OCI-LY1 (cell line): ENCODE data around the gene SCTR.

Source experiments
- H2AFZ ChIP-seq: fragments of 200-600 bp; sonication (generic), shearing (Covaris generic); 2 replicates; pipeline ENCODE4 v1.6.0; 2014; ENCODE audit warnings: antibody characterized with exemption, mild to moderate bottlenecking, low read length
- H3F3A ChIP-seq: fragments of 200-600 bp; sonication (generic), shearing (Covaris generic); 2 replicates; pipeline ENCODE4 v1.6.0; 2014; ENCODE audit warnings: mild to moderate bottlenecking, antibody characterized with exemption, low read length, moderate library complexity; ENCODE audit not compliant: insufficient read depth
- H3K27ac ChIP-seq: fragments of 200-600 bp; sonication (generic); 2 replicates; pipeline ENCODE4 v1.5.1; 2014; ENCODE audit warnings: low read length, mixed run types, mild to moderate bottlenecking, low read depth; ENCODE audit not compliant: poor library complexity, severe bottlenecking
- H3K27me3 ChIP-seq: fragments of 200-600 bp; sonication (generic); 2 replicates; pipeline ENCODE4 v1.6.0; 2014; ENCODE audit warnings: antibody characterized with exemption, mild to moderate bottlenecking, low read length, moderate library complexity; ENCODE audit not compliant: insufficient read depth
- H3K36me3 ChIP-seq: fragments of 200-600 bp; sonication (generic); 2 replicates; pipeline ENCODE4 v1.6.1; 2014; ENCODE audit warnings: mild to moderate bottlenecking, antibody characterized with exemption, low read length, moderate library complexity, mixed read lengths; ENCODE audit not compliant: insufficient read depth
- H3K4me1 ChIP-seq: fragments of 200-600 bp; sonication (generic); 2 replicates; pipeline ENCODE4 v1.5.1; 2014; ENCODE audit warnings: mild to moderate bottlenecking, low read length, moderate library complexity; ENCODE audit not compliant: insufficient read depth, severe bottlenecking
- H3K4me2 ChIP-seq: fragments of 200-600 bp; sonication (generic), shearing (Covaris generic); 2 replicates; pipeline ENCODE4 v1.6.1; 2014; ENCODE audit warnings: low read length
- H3K4me3 ChIP-seq: fragments of 200-600 bp; sonication (generic); 2 replicates; pipeline ENCODE4 v1.5.1; 2014; ENCODE audit warnings: low read length, low read depth, mild to moderate bottlenecking, mixed read lengths; ENCODE audit not compliant: poor library complexity, severe bottlenecking
- H3K79me2 ChIP-seq: fragments of 200-600 bp; shearing (Covaris generic); 2 replicates; pipeline ENCODE4 v1.6.1; 2016; ENCODE audit warnings: mixed run types, low read length, mixed read lengths; ENCODE audit not compliant: insufficient read depth
- H3K9ac ChIP-seq: fragments of 200-600 bp; sonication (generic), shearing (Covaris generic); 2 replicates; pipeline ENCODE4 v1.6.1; 2014; ENCODE audit warnings: mild to moderate bottlenecking, low read length, mixed read lengths
- H3K9me2 ChIP-seq: fragments of 200-600 bp; sonication (generic), shearing (Covaris generic); 2 replicates; pipeline ENCODE4 v1.6.1; 2014; ENCODE audit warnings: low read depth, mild to moderate bottlenecking, low read length, mixed read lengths
- H3K9me3 ChIP-seq: fragments of 200-600 bp; shearing (Covaris generic); 2 replicates; pipeline ENCODE4 v1.6.1; 2014; ENCODE audit warnings: low read length, mixed read lengths
- H4K20me1 ChIP-seq: fragments of 200-600 bp; sonication (generic), shearing (Covaris generic); 2 replicates; pipeline ENCODE4 v1.6.0; 2016; ENCODE audit warnings: mild to moderate bottlenecking, low read length; ENCODE audit not compliant: insufficient read depth
- CTCF ChIP-seq: fragments of 200-600 bp; sonication (generic), shearing (Covaris generic); IDR thresholded peaks from 2 replicates; pipeline ENCODE4 v1.5.1; 2017; ENCODE audit warnings: mild to moderate bottlenecking, antibody characterized with exemption, low read length, moderate library complexity, mixed read lengths
- EZH2 ChIP-seq: fragments of 200-600 bp; sonication (generic), shearing (Covaris generic); IDR thresholded peaks from 2 replicates; pipeline ENCODE4 v1.8.0; 2017; ENCODE audit warnings: borderline replicate concordance, mixed run types, mild to moderate bottlenecking, antibody characterized with exemption, low read length, moderate library complexity, mixed read lengths

The SCTR gene

GRCh38 chr2:119544075-119544938, 20.0 kb upstream of the SCTR start, which contains the start of gene CFAP221:
TSS of gene CFAP221 (plus strand) at chr2:119544449. CDS start at chr2:119546132, 1,683 bp downstream.
- Histone ChIP-seq H3K9ac (no peak within 1 kb of the TSS), H3K9me2 (no peaks in the 10 kb centered on the region), H2AFZ (no peak within 1 kb of the TSS), H3F3A (no peaks in the 10 kb centered on the region), H3K27me3 (no peaks in the 10 kb centered on the region), H3K4me2 (no peak within 1 kb of the TSS), H3K4me1 (no peaks in the 10 kb centered on the region), H3K9me3 (no peaks in the 10 kb centered on the region), H3K36me3 (no peaks in the 10 kb centered on the region), H4K20me1 (no peaks in the 10 kb centered on the region), H3K27ac (no peak within 1 kb of the TSS), H3K4me3 (no peak within 1 kb of the TSS), H3K79me2 (no peaks in the 10 kb centered on the region)
- TF ChIP-seq EZH2, result no peak
- no peak for TF ChIP-seq CTCF

- no peaks in the 10 kb centered on the region for H3K9me2 ChIP-seq
- no peak overlapping the region for H3K27ac ChIP-seq
- no peak overlapping the region for H2AFZ ChIP-seq
- H3K27me3 ChIP-seq, result no peaks in the 10 kb centered on the region
- H3K4me1 ChIP-seq, result no peaks in the 10 kb centered on the region
- H3K36me3 ChIP-seq, result no peaks in the 10 kb centered on the region
- H3K4me3 ChIP-seq, result no peak overlapping the region
- H3K79me2 ChIP-seq, result no peaks in the 10 kb centered on the region
- H3K9ac ChIP-seq, result no peak overlapping the region
- H3K4me2 ChIP-seq, result no peak overlapping the region
- no peaks in the 10 kb centered on the region for H4K20me1 ChIP-seq
- H3K9me3 ChIP-seq, result no peaks in the 10 kb centered on the region
- no peak for TF ChIP-seq CTCF
- TF ChIP-seq EZH2, result no peak
- no peaks in the 10 kb centered on the region for H3F3A ChIP-seq
These were observed 17.2 kb upstream of the SCTR start for GRCh38 chr2:119541476-119541875.

GRCh38 chr2:119537792-119538191, 13.5 kb upstream of the SCTR start:
- no peaks in the 10 kb centered on the region for H4K20me1 ChIP-seq
- no peak overlapping the region for H3K9ac ChIP-seq
- no peak for TF ChIP-seq CTCF
- TF ChIP-seq EZH2, result no peak
- H3K9me3 ChIP-seq, result no peaks in the 10 kb centered on the region
- no peaks in the 10 kb centered on the region for H3K4me1 ChIP-seq
- H3F3A ChIP-seq, result no peaks in the 10 kb centered on the region
- H3K36me3 ChIP-seq, result no peaks in the 10 kb centered on the region
- H3K4me3 ChIP-seq, result no peak overlapping the region
- H3K27me3 ChIP-seq, result no peaks in the 10 kb centered on the region
- H3K4me2 ChIP-seq, result no peak overlapping the region
- no peaks in the 10 kb centered on the region for H3K9me2 ChIP-seq
- H3K79me2 ChIP-seq, result no peaks in the 10 kb centered on the region
- H3K27ac ChIP-seq, result no peak overlapping the region
- H2AFZ ChIP-seq, result no peak overlapping the region
